ENCODE measurements around the gene PCDHA5.

GRCh38 chr5:140857177-140857986 is 36.0 kb downstream of the PCDHA5 start:
- TF ChIP-seq CTCF (IDR thresholded peaks at IDR 0.05; ENCODE audit: poor library complexity) (no peak), EZH2phosphoT487 (IDR thresholded peaks at IDR 0.05; ENCODE audit: low read depth, severe bottlenecking, unreplicated experiment) (no peak), EZH2 (IDR thresholded peaks at IDR 0.05; ENCODE audit: borderline replicate concordance) (no peak)

Data from hepatocyte (in vitro differentiated cells).